GM21528 (cell line): ENCODE results near the gene TMEM219.
"Not testable (repeated sequence)": the region's sequence is repeated elsewhere in the genome, so short reads cannot be mapped to it uniquely, and the experiment has no call there.

Experiments
- ATAC-seq: cut with Tn5 transposase; IDR thresholded peaks from one replicate; pipeline ENCODE4 v1.9.1; 2021; ENCODE audit warnings: mild to moderate bottlenecking, moderate library complexity; ENCODE audit not compliant: unreplicated experiment, low FRiP score

The TMEM219 gene, protein sequence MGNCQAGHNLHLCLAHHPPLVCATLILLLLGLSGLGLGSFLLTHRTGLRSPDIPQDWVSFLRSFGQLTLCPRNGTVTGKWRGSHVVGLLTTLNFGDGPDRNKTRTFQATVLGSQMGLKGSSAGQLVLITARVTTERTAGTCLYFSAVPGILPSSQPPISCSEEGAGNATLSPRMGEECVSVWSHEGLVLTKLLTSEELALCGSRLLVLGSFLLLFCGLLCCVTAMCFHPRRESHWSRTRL

DNA sequence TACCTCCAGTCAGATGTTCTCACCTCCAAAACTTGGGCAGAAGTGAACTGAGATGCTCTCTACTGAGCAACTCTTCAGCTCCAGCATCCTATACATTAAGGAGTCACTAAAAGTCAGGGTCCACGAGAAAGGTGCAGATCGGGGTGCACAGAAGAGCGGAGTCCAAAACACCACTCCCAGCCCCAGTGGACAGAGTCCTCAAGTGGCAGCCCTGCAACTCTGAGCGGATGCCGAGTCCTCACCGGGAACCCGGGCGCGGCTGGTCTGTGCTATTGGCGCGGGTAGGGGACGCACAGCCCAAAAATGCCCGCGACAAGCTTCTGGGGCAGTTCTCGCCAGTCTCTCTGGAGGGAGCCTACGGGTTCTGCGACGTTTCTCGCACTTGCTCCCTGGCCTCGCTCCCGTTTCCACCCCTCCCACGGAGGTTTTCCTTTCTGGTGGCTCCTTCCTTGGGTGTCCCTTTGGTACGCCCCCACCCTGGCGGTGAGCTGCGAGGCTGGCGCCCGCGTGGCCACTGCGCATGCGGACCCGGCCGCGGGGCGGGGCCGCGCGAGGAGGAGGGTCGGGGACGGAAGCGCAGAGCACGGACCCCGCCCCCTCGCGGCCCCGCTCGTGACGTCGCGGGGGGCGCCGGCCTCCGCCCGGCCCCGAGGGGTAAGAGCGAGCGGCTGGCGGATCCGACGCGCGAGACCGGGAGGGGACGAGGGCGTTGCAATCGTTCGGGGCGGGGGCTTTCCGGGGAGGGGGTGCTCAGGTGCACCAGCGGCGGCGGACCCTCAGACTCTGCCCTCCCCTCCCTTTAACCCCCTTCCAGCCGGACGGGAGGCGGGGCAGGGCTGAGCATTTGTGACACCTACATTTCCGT, at the start of gene TMEM219:
TSS of gene TMEM219 (plus strand) at position 601 of the 865 bp plus-strand sequence. CDS start 1,065 bp downstream, outside the sequence.
- ATAC-seq, result peak; percentile 75

DNA sequence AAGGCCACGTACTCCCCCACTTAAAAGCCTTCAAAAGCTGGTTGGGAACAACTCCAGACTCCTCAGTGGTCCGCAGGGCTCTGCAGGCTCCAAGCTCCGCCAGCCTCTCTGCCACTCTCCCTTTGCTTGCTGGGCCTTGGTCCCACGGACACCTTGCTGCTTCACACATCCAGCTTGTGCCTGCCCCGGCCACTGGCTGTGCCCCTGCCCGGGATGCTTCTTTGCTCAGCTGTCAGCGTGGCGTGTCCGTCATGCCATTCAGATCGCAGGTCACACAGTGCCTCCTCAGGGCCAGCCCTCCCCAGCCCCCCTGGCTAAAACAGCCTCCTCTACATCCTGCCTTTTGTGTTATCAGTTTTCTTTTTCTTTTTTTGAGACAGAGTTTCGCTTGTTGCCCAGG, 49.8 kb upstream of the TMEM219 start:
- ATAC-seq, result no peak

DNA sequence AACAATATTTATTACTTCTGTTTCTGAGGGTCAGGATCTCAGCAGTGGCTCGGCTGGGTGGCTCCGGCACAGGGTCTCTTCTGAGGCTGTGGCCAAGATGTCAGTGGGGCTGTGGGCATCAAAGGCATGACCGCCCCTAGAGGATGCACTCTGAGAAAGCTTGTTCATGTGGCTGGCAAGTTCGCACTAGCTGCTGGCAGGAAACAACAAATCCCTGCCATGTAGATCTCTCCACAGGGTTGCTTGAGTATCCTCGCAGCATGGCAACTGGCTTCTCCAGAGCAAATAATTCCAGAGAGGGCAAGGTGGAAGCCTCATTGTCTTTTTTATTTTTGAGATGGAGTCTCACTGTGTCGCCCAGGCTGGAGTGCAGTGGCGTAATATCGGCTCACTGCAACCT, 48.4 kb upstream of the TMEM219 start:
- ATAC-seq, result no peak

DNA sequence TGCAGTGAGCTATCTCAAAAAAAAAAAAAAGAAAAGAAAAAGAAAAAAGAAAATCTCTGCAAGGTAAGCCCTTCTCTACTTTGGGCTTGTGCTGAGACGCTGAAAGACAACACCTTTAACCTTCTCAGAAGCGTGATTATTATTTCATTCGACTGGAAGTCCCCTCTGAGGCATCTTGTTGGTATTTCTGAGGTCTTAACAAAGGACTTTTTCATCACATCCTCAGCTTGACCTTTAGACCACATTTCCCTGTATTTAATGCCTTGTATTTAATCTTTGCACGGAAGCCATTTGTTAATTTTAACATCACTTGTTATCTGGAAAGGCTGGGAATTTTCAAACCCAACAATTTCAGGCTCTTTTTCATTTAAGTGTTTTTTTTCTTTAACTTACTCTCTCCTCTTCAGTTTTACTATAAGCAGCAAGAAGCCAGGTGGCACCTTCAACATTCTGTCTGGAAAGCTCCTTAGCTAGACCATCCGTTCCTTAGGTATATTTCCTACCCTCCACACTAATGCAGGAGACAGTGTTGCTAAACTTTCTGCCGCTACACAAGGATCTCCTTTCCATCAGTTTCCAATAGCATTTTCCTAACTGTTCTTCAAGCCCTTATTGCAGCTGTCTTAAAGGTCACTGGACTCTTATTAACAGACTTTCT, 46.2 kb upstream of the TMEM219 start:
- ATAC-seq, result no peak

DNA sequence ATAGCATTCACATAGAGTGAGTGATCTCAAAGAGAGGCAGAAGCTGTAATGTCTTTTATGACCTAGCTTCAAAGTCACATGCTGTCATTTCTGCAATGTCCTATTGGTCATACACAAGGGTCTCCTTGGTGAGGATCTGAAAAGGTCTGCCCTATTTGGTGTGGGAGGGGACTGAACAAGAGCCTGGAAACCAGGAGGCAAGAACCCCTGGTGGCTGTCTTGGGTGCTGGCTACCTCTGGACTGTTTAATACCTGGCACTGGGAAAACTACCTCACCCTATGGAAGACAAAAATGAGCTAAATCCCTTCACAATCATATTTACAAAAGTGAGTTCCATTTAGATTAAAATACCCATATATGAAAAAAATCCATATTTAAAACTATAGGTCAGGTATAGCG, 44.9 kb upstream of the TMEM219 start:
- ATAC-seq, result no peak

DNA sequence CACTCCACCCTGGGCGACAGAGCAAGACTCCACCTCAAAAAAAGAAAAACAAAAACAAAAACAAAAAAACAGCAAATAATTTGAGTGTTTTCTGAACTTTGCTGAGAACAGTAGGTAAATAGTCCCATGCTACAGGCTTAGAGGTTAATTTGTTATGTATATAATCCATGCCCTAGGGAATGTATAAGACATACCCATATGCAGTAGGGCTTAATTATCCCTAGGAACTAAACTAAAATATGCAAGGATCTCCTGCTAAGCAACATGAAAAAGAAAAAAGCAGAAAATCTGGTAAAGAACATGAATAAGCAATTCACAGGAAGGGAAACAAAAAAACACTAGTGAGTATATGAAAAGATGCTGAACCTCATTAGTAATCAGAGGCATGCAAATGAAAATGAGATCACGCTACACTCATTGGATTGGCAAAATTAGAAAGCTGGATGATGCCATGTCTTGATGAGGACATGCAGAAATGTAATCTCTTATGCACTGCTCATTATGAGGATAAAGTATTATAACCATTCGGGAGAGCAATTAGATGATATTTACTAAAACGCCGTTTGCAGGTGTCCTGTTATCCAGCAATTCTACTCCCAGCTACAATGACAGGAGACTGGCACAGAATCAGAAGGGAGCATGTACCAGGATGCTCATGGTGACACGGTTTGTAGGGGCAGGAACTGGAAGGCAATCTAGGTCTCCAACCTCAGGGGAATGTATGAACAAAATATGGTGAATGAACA, 41.4 kb upstream of the TMEM219 start:
- ATAC-seq, result no peak

DNA sequence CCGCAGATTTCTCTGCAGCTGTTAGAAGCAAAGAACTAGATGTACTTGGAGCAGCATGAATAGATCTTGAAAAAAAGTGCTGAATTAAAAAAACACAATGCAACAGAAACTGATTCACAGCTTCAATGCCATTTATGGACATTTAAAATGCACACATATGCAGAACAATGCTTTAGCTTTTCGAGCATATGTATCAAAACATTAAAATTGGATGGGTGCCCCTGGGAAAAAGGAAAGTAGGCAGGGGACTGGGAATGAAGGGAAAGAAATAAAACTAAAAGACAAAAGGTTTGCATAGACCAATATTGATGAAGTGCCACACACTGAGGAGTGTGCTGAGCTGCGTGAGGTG, 40.9 kb upstream of the TMEM219 start:
- ATAC-seq, result no peak

DNA sequence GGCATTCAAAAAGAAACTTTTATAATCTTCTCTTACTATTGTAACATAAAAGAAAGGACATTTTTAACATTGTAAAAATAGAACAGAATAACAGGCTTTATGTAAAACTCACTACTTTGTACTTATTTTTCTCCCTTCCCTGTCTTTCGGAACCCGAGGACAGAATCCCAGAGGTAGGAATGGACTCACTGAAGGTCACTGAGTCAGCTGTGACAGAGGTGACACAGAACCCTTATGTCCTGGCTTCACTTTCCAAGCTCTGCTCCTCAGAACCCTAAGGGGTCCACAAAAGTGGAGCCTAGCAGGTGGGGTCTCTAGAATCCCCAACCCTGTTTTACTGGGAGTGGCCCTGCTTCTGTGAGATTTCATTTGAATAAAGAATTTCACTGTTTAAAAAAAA, 39.6 kb upstream of the TMEM219 start:
- ATAC-seq, result no peak

DNA sequence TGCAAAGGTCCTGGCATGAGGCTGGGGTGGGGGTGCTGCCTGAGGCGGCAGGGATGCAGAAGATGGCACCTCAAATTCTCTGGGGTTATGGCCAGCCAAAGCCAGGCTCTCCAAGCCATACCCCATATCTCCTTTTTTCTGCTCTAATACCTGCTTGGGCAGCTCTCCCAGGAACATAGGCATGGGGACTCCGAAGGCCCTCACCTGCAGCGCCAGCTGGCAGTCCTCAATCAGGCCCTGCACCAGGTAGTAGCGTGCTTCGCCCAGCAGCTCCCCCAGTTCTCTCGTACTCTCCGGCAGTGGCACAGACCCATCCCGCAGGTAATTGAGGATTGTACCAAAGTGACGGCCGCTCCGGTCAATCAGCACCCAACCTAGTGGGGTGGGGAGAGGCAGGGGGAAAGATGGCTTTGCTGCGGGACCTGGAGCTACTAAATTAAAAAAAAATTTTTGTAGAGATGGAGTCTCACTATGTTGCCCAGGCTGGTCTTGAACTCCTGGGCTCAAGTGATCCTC, 38.8 kb upstream of the TMEM219 start:
- no peak for ATAC-seq

DNA sequence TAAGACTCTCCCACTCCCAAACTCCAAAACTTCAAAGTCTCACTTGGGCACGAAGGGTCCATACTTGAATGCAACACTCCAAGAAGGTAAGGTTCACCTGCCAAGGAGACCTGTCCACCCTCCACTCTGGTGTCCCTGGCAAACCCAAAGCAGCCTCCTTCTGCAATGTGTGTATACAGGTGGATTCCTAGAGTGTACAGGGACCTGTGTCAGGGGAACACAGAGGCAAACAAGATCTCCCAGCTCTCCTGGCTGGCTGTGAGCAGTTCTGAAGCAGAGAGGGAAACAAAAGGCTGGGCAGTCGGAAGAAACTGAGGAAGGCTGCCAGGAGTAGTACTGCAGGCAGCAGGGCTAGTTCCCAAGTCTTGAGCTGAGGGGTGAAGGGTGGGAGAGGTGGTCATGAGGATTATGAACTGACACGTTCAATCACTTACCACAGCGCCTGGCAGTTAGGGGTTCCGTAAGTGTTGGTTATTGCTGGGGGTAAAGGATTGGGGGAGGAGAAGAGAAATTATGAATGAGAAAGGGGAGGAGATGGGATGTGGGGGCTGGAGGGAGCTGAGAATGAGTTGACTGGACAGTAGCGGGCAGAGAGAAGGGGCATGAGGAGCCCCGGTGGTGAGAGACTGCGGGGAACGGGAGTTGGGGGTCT, 36.6 kb upstream of the TMEM219 start:
- no peak for ATAC-seq

DNA sequence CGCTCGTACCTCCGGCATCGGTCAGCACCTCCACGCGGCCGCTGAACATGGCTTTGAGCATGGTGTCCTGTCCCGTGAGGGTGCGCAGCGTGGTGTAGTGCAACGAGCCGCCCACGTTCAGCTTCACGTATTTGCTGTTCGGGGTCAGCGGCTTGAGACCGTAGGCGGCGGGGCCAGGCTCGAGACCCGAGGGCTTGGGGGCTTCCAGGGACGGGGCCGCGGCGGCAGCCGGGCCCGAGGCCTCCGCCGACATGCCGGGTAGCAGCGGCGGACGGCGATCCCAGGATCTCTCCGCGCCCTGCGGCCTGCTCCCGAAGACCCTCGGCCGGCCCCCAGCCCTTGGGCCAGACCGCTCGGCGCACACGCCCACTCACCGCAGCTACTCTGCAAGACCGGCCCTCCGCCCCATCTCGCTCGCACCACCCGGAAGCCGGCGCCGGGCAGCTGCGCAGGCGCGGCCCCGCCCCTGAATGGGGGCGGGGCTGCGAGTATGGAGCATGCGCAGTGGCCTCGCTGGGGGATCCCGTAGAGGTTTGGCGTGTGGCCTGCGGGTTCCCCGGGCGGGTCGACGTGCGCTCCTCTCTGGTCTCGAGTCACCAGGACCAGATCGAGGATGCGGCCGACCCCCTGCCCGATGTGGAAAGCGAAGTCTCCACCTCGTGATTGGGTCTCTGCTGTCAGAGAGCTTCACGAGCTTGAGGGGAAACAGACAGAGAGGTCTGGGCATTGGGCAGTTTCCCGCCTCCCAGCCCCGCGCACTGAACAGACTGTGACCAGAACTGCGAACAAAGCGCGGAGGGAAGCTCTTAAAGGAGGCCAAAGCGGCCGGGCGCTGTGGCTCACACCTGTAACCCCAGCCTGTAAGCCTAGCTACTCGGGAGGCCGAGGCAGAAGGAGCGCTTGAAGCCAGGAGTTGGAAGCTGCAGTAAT, 35.8 kb upstream of the TMEM219 start, which contains the start of gene KCTD13:
TSS of gene KCTD13 (minus strand) at position 446 of the 930 bp plus-strand sequence. CDS start at position 253, 193 bp downstream.
- peak; percentile 77 for ATAC-seq

DNA sequence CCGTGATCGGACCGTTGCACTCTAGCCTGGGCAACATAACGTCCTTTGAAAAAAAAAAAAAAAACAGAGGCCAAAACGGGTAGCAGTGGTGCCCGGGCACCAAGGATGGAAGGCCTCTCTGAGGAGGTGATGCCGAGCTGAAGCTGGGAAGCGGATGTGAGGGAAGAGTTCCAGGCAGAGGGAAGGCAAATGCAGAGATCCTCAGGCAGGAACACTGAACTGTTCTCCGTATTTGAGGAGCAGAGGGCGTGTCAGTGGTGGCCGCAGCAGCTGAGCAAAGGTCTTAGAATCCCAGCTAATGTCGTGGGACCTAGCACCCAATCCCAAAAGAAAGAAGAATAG, 35.2 kb upstream of the TMEM219 start:
- ATAC-seq, result no peak

DNA sequence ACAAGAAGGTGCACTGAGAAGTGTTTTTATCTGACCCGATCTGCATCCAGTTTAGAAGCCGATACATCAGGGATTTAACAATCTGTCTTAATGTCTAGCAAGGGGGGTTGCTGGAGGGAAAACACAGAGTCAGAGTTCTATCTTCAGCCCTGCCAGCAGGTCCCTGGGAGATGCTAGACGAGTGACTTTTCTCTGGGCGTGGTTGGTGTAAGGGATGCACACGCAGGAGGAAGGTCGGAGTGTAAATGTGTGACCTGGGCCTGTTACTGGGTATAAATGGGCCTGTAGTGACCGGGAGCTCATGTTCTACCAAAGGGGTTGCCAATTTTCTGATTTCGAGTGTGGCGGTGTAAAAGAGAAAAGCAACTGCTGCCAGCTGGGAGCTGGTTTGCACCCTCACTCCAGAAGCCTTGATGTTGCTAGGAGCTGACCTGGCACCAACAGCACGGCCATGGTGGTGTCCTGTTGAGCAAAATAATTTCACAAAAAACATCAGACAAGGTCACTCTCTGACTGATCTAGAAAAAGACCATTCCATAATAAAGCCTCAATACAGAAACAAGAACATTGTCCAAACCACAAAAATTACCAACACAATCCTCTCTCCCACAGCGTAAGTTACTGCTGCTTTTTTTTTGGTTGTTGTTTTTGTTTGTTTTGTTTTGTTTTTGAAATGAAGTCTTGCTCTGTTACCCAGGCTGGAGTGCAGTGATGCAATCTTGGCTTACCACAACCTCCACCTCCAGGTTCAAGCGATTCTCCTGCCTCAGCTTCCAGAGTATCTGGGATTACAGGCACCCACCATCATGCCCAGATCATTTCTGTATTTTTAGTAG, 34.6 kb upstream of the TMEM219 start:
- ATAC-seq, result no peak

DNA sequence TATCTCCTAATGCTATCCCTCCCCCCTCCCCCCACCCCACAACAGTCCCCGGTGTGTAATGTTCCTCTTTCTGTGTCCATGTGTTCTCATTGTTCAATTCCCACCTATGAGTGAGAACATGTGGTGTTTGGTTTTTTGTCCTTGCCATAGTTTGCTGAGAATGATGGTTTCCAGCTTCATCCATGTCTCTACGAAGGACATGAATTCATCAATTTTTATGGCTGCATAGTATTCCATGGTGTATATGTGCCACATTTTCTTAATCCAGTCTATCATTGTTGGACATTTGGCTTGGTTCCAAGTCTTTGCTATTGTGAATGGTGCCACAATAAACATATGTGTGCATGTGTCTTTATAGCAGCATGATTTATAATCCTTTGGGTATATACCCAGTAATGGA, 30.1 kb upstream of the TMEM219 start:
- not testable (repeated sequence) for ATAC-seq

DNA sequence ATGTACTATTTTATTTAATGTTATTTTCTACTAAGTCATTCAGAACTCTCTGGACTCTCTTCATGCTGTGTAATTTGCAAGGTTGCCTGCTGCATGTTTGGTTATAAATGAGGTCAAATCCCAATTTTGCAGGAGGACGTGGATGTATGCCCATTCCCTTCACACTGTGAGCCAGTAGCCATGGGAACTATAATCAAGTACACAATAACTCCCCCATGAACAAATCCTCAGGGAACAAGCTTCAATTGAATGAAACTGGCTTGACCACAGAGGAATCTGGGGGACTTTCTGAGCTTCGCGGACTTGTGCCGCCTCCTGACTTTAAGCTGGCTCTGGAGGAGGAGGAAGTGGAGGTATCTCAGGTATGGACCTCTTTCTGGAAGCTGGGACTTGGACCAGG, 21.2 kb upstream of the TMEM219 start:
- no peak for ATAC-seq

DNA sequence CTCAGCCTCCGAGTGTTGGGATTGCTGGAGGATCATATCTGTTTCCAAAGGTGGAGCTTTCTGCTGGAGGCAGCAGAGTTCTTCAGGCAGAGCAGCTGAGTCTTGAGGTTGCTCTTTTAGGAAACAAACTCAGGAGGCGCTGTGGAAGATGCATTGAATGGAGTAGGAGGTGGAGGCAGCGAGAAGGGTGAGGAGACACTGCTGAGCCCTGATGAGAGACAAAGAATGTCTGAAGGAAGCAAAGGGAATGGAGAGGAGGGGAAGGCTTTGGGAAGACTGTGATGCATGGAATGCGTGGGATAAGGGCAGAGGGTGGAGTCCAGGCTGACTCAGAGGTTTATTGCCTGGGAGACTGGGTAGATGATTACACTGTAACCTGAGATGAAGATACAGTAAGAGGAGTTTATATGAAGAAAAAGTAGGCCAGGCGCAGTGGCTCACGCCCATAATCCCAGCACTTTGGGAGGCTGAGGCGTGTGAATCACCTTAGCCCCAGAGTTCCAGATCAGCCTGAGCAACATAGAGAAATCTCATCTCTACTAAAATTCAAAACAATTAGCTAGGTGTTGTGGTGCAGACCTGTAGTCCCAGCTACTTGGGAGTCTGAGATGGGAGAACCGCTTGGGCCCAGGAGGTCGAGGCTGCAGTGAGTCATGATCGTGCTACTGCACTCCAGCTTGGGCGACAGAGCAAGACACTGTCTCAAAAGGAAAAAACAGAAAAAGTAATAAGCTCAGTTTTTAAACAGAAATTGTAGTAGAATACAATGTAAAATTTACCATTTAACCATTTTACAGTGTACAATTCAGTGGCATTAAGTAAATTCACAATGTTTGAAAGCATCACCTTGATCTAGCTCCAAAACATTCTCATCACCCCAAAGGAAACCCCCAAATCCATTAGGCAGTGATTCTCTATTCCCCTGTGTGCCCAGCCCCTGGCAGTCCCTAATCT, 17.8 kb upstream of the TMEM219 start:
- no peak for ATAC-seq

DNA sequence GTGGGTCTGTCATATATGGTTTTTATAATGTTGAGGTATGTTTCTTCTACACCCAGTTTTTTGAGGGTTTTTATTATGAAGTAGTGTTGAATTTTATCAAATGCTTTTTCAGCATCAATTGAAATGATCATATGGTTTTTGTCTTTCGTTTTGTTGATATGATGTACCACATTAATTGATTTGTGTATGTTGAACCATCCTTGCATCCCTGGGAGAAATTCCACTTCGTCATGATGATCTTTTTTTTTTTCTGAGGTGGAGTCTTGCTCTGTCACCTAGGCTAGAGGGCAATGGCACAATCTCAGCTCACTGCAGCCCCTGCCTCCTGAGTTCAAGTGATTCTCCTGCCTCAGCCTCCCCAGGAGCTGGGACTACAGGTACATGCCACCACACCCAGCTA, 14.0 kb upstream of the TMEM219 start:
- no peak for ATAC-seq
